Mesothelial cell of epicardium (in vitro differentiated cells): ENCODE measurements around the gene COL4A4. TPM values are rescaled to one million over a fixed set of nuclear protein-coding genes. Genes with fewer than 3 reads are reported as not detected.

Source experiments
- DNase-seq, 2 experiments: peaks; one replicate each; pipeline ENCODE4 v3.0.0; 2021; ENCODE audit warnings: low spot score in 2 of 2; ENCODE audit not compliant: unreplicated experiment in 2 of 2
- H3K27ac Mint-ChIP-seq: 2 replicates; pipeline ENCODE4 v1.8.0; 2021; ENCODE audit warnings: mixed read lengths
- H3K27me3 Mint-ChIP-seq: 2 replicates; pipeline ENCODE4 v1.8.0; 2021; ENCODE audit warnings: low read depth, mixed read lengths
- H3K36me3 Mint-ChIP-seq: 2 replicates; pipeline ENCODE4 v1.8.0; 2021; ENCODE audit warnings: mixed read lengths
- H3K4me1 Mint-ChIP-seq: 2 replicates; pipeline ENCODE4 v1.8.0; 2021; ENCODE audit warnings: mixed read lengths
- H3K4me3 Mint-ChIP-seq: 2 replicates; pipeline ENCODE4 v1.8.0; 2021; ENCODE audit warnings: mild to moderate bottlenecking, moderate library complexity, mixed read lengths
- H3K9me3 Mint-ChIP-seq: 2 replicates; pipeline ENCODE4 v1.8.0; 2021; ENCODE audit warnings: mixed read lengths
- CTCF ChIP-seq: fragments of 200-600 bp; sonication (generic); IDR thresholded peaks from one replicate; pipeline ENCODE4 v1.5.0; 2021; ENCODE audit warnings: antibody characterized with exemption; ENCODE audit not compliant: unreplicated experiment
- total RNA-seq: library from RNA; stranded (reverse); gene quantifications from 3 replicates; pipeline ENCODE4 v1.2.1, GENCODE V29; 2021

The COL4A4 gene
- total RNA-seq, 1 donor from 2014 or later, result 0.11 TPM

GRCh38 chr2:226984750-226985582, 179.0 kb downstream of the COL4A4 start:
- Mint-ChIP-seq H3K9me3 (no peaks in the 10 kb centered on the region), H3K27ac (peak overlapping the region; percentile 35), H3K4me3 (no peak overlapping the region), H3K27me3 (no peaks in the 10 kb centered on the region), H3K36me3 (no peaks in the 10 kb centered on the region), H3K4me1 (peaks cover 13% of the 10 kb centered on the region)
- peak; percentile 85 for TF ChIP-seq CTCF
- DNase-seq, result no peak

GRCh38 chr2:226983895-226984749, 179.9 kb downstream of the COL4A4 start:
- no peak overlapping the region for H3K27ac Mint-ChIP-seq
- no peaks in the 10 kb centered on the region for H3K27me3 Mint-ChIP-seq
- DNase-seq, result no peak
- H3K4me3 Mint-ChIP-seq, result no peak overlapping the region
- H3K36me3 Mint-ChIP-seq, result no peaks in the 10 kb centered on the region
- H3K9me3 Mint-ChIP-seq, result no peaks in the 10 kb centered on the region
- no peak for TF ChIP-seq CTCF
- H3K4me1 Mint-ChIP-seq, result peaks cover 13% of the 10 kb centered on the region

GRCh38 chr2:226981791-226982326, 182.1 kb downstream of the COL4A4 start:
- TF ChIP-seq CTCF, result no peak
- no peaks in the 10 kb centered on the region for H3K36me3 Mint-ChIP-seq
- H3K4me1 Mint-ChIP-seq, result peaks cover 34% of the 10 kb centered on the region
- no peaks in the 10 kb centered on the region for H3K9me3 Mint-ChIP-seq
- H3K27me3 Mint-ChIP-seq, result no peaks in the 10 kb centered on the region
- no peak overlapping the region for H3K4me3 Mint-ChIP-seq
- no peak for DNase-seq
- H3K27ac Mint-ChIP-seq, result peak overlapping the region; percentile 61

- TF ChIP-seq CTCF, result no peak
- Mint-ChIP-seq H3K4me3 (no peak overlapping the region), H3K4me1 (peaks cover 24% of the 10 kb centered on the region), H3K27me3 (no peaks in the 10 kb centered on the region), H3K27ac (no peak overlapping the region), H3K36me3 (peaks cover 2% of the 10 kb centered on the region), H3K9me3 (no peaks in the 10 kb centered on the region)
- no peak for DNase-seq
Observed at GRCh38 chr2:226979004-226979403, 185.0 kb downstream of the COL4A4 start.

- Mint-ChIP-seq H3K4me1 (peaks cover 24% of the 10 kb centered on the region), H3K9me3 (no peaks in the 10 kb centered on the region), H3K4me3 (no peak overlapping the region), H3K36me3 (peaks cover 4% of the 10 kb centered on the region), H3K27me3 (no peaks in the 10 kb centered on the region), H3K27ac (peak overlapping the region; percentile 17)
- no peak for TF ChIP-seq CTCF
- DNase-seq, result no peak
Observed at GRCh38 chr2:226978300-226978699, 185.7 kb downstream of the COL4A4 start.
